MM.1S (cell line): ENCODE measurements around the gene KCNC1.

Source experiments
- DNase-seq: peaks from one replicate; pipeline ENCODE4 v3.0.0-alpha.2; 2015
- H2AFZ ChIP-seq: fragments of 300-600 bp; sonication (generic); 2 replicates; pipeline ENCODE4 v1.6.0; 2016; ENCODE audit warnings: antibody characterized with exemption, low read length
- H3F3A ChIP-seq: fragments of 300-600 bp; sonication (generic); 2 replicates; pipeline ENCODE4 v1.6.1; 2016; ENCODE audit warnings: mild to moderate bottlenecking, antibody characterized with exemption, low read length, moderate library complexity, mixed read lengths; ENCODE audit not compliant: insufficient read depth
- H3K27ac ChIP-seq: fragments of 300-600 bp; sonication (generic); 2 replicates; pipeline ENCODE4 v1.5.1; 2016; ENCODE audit warnings: mild to moderate bottlenecking, low read length
- H3K27me3 ChIP-seq: fragments of 300-600 bp; sonication (generic); replicated peaks from 2 replicates; pipeline ENCODE4 v1.6.0; 2016; ENCODE audit warnings: low read length; ENCODE audit not compliant: insufficient read depth
- H3K36me3 ChIP-seq: fragments of 300-600 bp; sonication (generic); replicated peaks from 2 replicates; pipeline ENCODE4 v1.6.1; 2016; ENCODE audit warnings: mild to moderate bottlenecking, low read length, mixed read lengths; ENCODE audit not compliant: insufficient read depth
- H3K4me1 ChIP-seq: fragments of 300-600 bp; sonication (generic); 2 replicates; pipeline ENCODE4 v1.6.1; 2016; ENCODE audit warnings: low read length, mixed read lengths
- H3K4me2 ChIP-seq: fragments of 300-600 bp; sonication (generic); 2 replicates; pipeline ENCODE4 v1.6.0; 2016; ENCODE audit warnings: low read depth, low read length
- H3K4me3 ChIP-seq: fragments of 300-600 bp; sonication (generic); 2 replicates; pipeline ENCODE4 v1.5.1; 2016; ENCODE audit warnings: low read length, mixed read lengths
- H3K79me2 ChIP-seq: fragments of 300-600 bp; sonication (generic); 2 replicates; pipeline ENCODE4 v1.6.1; 2016; ENCODE audit warnings: mixed run types, low read length, mixed read lengths
- H3K9ac ChIP-seq: fragments of 300-600 bp; sonication (generic); 2 replicates; pipeline ENCODE4 v1.6.1; 2016; ENCODE audit warnings: low read length, mixed read lengths
- H3K9me2 ChIP-seq: fragments of 300-600 bp; sonication (generic); replicated peaks from 2 replicates; pipeline ENCODE4 v1.6.1; 2016; ENCODE audit warnings: mild to moderate bottlenecking, low read length, mixed read lengths; ENCODE audit not compliant: insufficient read depth
- H3K9me3 ChIP-seq: fragments of 300-600 bp; sonication (generic); replicated peaks from 2 replicates; pipeline ENCODE4 v1.6.1; 2016; ENCODE audit warnings: mild to moderate bottlenecking, low read length, mixed read lengths; ENCODE audit not compliant: insufficient read depth
- H4K20me1 ChIP-seq: fragments of 300-600 bp; sonication (generic); 2 replicates; pipeline ENCODE4 v1.6.1; 2016; ENCODE audit warnings: mild to moderate bottlenecking, low read length, moderate library complexity, mixed read lengths; ENCODE audit not compliant: insufficient read depth
- EZH2 ChIP-seq: fragments of 300-600 bp; sonication (generic); optimal IDR thresholded peaks from 2 replicates; pipeline ENCODE3; 2017; ENCODE audit warnings: low read depth, mild to moderate bottlenecking, antibody characterized with exemption, low read length, mixed read lengths
- EZH2phosphoT487 ChIP-seq: fragments of 300-600 bp; sonication (generic); IDR thresholded peaks from 2 replicates; pipeline ENCODE4 v1.6.1; 2018; ENCODE audit warnings: antibody characterized with exemption, low read length
- TF ChIP-seq, protein P1 (sequence below): fragments of 300-600 bp; sonication (generic); IDR thresholded peaks from 2 replicates; pipeline ENCODE4 v1.5.1; 2016; ENCODE audit warnings: antibody characterized with exemption, low read length, mixed read lengths

KCNC1 gene

DNA sequence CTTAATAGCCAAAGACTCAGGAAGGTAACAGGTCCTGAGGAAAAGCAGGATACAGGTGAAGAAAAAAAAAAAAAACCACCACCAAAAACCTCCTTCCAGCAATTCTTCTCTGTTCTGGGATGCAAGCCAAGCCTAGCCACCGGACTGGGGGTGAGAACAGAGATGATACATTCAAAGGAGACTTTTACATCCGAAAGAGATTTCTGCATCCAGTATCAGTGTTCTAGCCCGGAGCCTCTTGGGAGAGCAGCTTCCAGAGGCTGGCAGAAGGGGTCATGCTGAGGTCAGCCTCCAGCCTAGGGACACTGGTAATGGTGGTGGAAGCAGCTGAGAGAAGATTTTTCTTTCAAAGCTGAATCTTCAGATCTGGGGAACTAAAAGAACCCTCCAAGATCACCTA, 76.2 kb downstream of the KCNC1 start:
- H3F3A ChIP-seq, result no peaks in the 10 kb centered on the region
- H3K27ac ChIP-seq, result no peak overlapping the region
- no peak overlapping the region for H3K9ac ChIP-seq
- no peaks in the 10 kb centered on the region for H3K27me3 ChIP-seq
- TF ChIP-seq, protein P1, sequence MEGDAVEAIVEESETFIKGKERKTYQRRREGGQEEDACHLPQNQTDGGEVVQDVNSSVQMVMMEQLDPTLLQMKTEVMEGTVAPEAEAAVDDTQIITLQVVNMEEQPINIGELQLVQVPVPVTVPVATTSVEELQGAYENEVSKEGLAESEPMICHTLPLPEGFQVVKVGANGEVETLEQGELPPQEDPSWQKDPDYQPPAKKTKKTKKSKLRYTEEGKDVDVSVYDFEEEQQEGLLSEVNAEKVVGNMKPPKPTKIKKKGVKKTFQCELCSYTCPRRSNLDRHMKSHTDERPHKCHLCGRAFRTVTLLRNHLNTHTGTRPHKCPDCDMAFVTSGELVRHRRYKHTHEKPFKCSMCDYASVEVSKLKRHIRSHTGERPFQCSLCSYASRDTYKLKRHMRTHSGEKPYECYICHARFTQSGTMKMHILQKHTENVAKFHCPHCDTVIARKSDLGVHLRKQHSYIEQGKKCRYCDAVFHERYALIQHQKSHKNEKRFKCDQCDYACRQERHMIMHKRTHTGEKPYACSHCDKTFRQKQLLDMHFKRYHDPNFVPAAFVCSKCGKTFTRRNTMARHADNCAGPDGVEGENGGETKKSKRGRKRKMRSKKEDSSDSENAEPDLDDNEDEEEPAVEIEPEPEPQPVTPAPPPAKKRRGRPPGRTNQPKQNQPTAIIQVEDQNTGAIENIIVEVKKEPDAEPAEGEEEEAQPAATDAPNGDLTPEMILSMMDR, result no peak
- TF ChIP-seq EZH2 (no peak), EZH2phosphoT487 (no peak)
- no peaks in the 10 kb centered on the region for H3K9me3 ChIP-seq
- no peak for DNase-seq
- no peaks in the 10 kb centered on the region for H4K20me1 ChIP-seq
- H3K79me2 ChIP-seq, result no peaks in the 10 kb centered on the region
- no peaks in the 10 kb centered on the region for H3K36me3 ChIP-seq
- no peak overlapping the region for H2AFZ ChIP-seq
- no peak overlapping the region for H3K4me2 ChIP-seq
- no peaks in the 10 kb centered on the region for H3K4me1 ChIP-seq
- H3K9me2 ChIP-seq, result no peaks in the 10 kb centered on the region
- H3K4me3 ChIP-seq, result no peak overlapping the region

DNA sequence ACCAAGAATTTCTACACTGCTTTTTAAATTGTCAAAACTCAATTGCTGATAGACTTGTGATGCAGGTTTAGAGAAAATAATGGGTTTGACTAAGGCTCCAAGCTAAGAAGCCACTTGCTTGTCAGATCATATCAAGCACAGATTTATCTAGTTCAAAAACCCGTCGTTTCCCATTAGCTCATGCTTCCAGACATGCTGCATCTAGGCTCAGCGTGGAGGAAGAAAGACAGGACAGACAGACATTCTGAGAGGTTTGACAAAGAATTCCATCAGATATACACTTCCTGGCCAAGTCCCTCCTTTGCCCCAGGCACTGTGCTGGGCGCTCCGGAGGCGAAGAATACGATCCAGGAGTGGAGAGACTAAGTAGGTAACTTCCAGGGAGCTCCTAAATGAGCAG, 76.8 kb downstream of the KCNC1 start:
- Histone ChIP-seq H3K9me3 (no peaks in the 10 kb centered on the region), H3K9me2 (no peaks in the 10 kb centered on the region), H2AFZ (no peak overlapping the region), H4K20me1 (no peaks in the 10 kb centered on the region), H3K79me2 (no peaks in the 10 kb centered on the region), H3K4me2 (no peak overlapping the region), H3K36me3 (no peaks in the 10 kb centered on the region), H3F3A (no peaks in the 10 kb centered on the region), H3K4me1 (no peaks in the 10 kb centered on the region), H3K9ac (no peak overlapping the region), H3K27ac (no peak overlapping the region), H3K4me3 (no peak overlapping the region), H3K27me3 (no peaks in the 10 kb centered on the region)
- DNase-seq, result no peak
- no peak for TF ChIP-seq EZH2
- TF ChIP-seq EZH2phosphoT487, result no peak
- TF ChIP-seq, protein P1, result no peak

DNA sequence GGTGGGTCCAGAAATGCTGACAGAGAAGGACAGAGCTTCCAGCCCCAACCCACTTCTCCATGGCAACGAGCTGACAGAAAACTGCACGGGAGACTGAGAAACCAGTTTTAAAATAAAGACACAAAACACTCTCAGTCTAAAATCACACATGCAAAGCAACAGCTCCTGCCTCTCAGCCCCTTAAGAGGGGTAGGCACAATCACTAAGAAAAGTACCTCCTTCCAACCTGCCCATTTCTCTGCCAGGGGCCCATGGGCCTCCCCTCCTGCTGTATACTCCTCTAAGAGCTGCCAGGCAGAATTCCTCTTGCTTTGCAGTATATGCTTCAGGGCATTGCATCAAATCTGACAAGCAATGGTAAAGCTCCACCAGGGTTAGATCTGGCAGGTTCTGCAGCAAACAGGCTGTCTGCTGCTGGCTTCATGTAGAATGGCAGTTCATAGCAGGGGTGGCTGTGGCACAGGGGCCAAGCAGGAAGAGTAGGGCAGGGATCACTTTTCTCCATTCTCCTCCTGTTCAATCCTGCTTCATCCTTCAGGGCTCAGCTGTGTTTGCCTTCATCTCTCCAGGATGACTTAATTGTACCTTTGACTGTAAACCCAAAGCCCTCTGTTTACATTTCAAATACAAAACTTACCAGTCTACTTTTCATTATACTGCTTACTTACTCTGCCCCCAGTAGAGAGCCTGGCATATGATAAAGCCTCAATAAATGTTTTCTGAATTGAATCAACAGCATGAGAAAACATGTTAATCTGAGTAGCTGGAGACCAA, 77.7 kb downstream of the KCNC1 start:
- no peak for DNase-seq
- Histone ChIP-seq H3K27ac (no peak overlapping the region), H3F3A (no peaks in the 10 kb centered on the region)

More for the DNA sequence above, 77.7 kb downstream of the KCNC1 start:
- no peak overlapping the region for H3K9ac ChIP-seq
- no peaks in the 10 kb centered on the region for H3K79me2 ChIP-seq
- H3K9me3 ChIP-seq, result no peaks in the 10 kb centered on the region
- no peaks in the 10 kb centered on the region for H3K9me2 ChIP-seq
- no peaks in the 10 kb centered on the region for H3K4me1 ChIP-seq
- no peaks in the 10 kb centered on the region for H3K27me3 ChIP-seq
- no peak overlapping the region for H2AFZ ChIP-seq
- no peak overlapping the region for H3K4me2 ChIP-seq
- TF ChIP-seq EZH2, result no peak
- TF ChIP-seq EZH2phosphoT487, result no peak
- TF ChIP-seq, protein P1, result no peak
- H4K20me1 ChIP-seq, result no peaks in the 10 kb centered on the region
- no peak overlapping the region for H3K4me3 ChIP-seq
- H3K36me3 ChIP-seq, result no peaks in the 10 kb centered on the region
